Measurements from ENCODE around the gene MAPK4. TPM values are rescaled to one million over a fixed set of nuclear protein-coding genes. Genes with fewer than 3 reads are reported as not detected.

The MAPK4 gene
- total and polyA plus RNA-seq, 10 of the 15 experiments (the other 5 are each of a cell fraction or from before 2014, with no cell fraction given): 0.03 to 0.11 (median 0.06) TPM; not detected in 4

- no peaks in the 10 kb centered on the region for H3K4me1 ChIP-seq (ENCODE audit: control insufficient read depth, insufficient read depth, low read length)
- WGBS (ENCODE audit: insufficient coverage, insufficient replicate concordance, low lambda C conversion rate, missing lambda C conversion rate): 3% methylated on average over 3 of the region's 3 CpGs
- DNase-seq (ENCODE audit: low read depth, low spot score): no peak
- no peak overlapping the region for H3K27ac ChIP-seq (ENCODE audit: control insufficient read depth, insufficient read depth)
- SMC1A ChIA-PET (ENCODE audit: uncharacterized antibody, unreplicated experiment): interaction anchor here (1.0 kb wide), 1 partner anchor 9 kb away, joined by 3 read pairs; no protein-coding TSS in a partner anchor
- intact Hi-C loops (cut with micrococcal nuclease; ENCODE audit: unreplicated experiment): no loop called here
- no peak overlapping the region for H2AFZ ChIP-seq (ENCODE audit: control insufficient read depth, low read depth, low read length)
- H3K9me3 ChIP-seq (replicated peaks; ENCODE audit: control insufficient read depth, insufficient read depth, low read length): no peaks in the 10 kb centered on the region; the same call in 2 of the 3 replicates
- RAD21 ChIA-PET (ENCODE audit: unreplicated experiment): no interaction called here
- H3K27me3 ChIP-seq (replicated peaks in 1 of 2; ENCODE audit: control insufficient read depth in 2 of 2, insufficient read depth in 2 of 2, low read length in 1 of 2): peaks cover 0 to 7% of the 10 kb centered on the region in 2 experiments
- BruUV-seq (replicated peaks): no TSS peak
- FAIRE-seq: no peak
- H3K4me2 ChIP-seq (ENCODE audit: control insufficient read depth, insufficient read depth): no peak overlapping the region
- in situ Hi-C loops (cut with MboI): no loop called here
- POLR2A ChIA-PET: no interaction called here
- CTCF ChIA-PET: no interaction called here
- ATAC-seq: no peak
- no peaks in the 10 kb centered on the region for H3K36me3 ChIP-seq (ENCODE audit: control insufficient read depth in 2 of 2, insufficient read depth in 2 of 2, low read length in 1 of 2)
- H3K79me2 ChIP-seq (ENCODE audit: control insufficient read depth, insufficient read depth, low read length): no peaks in the 10 kb centered on the region
- TF ChIP-seq MYB (IDR thresholded peaks at IDR 0.05; ENCODE audit: borderline replicate concordance, low read depth, low read length) (no peak), ASH2L (IDR thresholded peaks at IDR 0.05; ENCODE audit: borderline replicate concordance, low read depth) (no peak), MYC (IDR thresholded peaks at IDR 0.05; ENCODE audit: insufficient read depth, insufficient read length, insufficient replicate concordance, low read length, severe bottlenecking) (no peak), STAT3 (IDR thresholded peaks at IDR 0.05; ENCODE audit: low read depth, low read length) (no peak), NFYA (IDR thresholded peaks at IDR 0.05; ENCODE audit: borderline replicate concordance, low read depth, low read length) (no peak), MEF2A (IDR thresholded peaks at IDR 0.05; ENCODE audit: insufficient read depth, low read depth, low read length) (no peak), PAX5 (IDR thresholded peaks at IDR 0.05; ENCODE audit: borderline replicate concordance, low read depth, low read length) (no peak), KAT2A (conservative IDR thresholded peaks at IDR 0.05; ENCODE audit: control insufficient read depth, low read depth, low read length) (no peak), ZNF622 (IDR thresholded peaks at IDR 0.05) (no peak), RB1 (IDR thresholded peaks at IDR 0.05; ENCODE audit: borderline replicate concordance) (no peak), BCL11A (IDR thresholded peaks at IDR 0.05; ENCODE audit: low read depth, low read length) (no peak)
- TF ChIP-seq, protein P1, sequence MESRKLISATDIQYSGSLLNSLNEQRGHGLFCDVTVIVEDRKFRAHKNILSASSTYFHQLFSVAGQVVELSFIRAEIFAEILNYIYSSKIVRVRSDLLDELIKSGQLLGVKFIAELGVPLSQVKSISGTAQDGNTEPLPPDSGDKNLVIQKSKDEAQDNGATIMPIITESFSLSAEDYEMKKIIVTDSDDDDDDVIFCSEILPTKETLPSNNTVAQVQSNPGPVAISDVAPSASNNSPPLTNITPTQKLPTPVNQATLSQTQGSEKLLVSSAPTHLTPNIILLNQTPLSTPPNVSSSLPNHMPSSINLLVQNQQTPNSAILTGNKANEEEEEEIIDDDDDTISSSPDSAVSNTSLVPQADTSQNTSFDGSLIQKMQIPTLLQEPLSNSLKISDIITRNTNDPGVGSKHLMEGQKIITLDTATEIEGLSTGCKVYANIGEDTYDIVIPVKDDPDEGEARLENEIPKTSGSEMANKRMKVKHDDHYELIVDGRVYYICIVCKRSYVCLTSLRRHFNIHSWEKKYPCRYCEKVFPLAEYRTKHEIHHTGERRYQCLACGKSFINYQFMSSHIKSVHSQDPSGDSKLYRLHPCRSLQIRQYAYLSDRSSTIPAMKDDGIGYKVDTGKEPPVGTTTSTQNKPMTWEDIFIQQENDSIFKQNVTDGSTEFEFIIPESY (IDR thresholded peaks at IDR 0.05): no peak
- no peaks in the 10 kb centered on the region for H4K20me1 ChIP-seq (ENCODE audit: control insufficient read depth, insufficient read depth)
- no peak overlapping the region for H3K9ac ChIP-seq (ENCODE audit: control insufficient read depth, insufficient read depth, low read length)
- H3K4me3 ChIP-seq: no peak overlapping the region
Observed at GRCh38 chr18:50754297-50754696, 194.4 kb downstream of the MAPK4 start.

Data from GM12878 (cell line).